T-helper 1 cell (primary cell): Measurements from ENCODE around the gene NFIL3.
"Not testable (repeated sequence)": the region's sequence is repeated elsewhere in the genome, so short reads cannot be mapped to it uniquely, and the experiment has no call there.

Source experiments
- DNase-seq, 5 donors: peaks; one replicate each; pipeline ENCODE4 v3.0.0-alpha.2; 2012 to 2020
- total RNA-seq, 4 donors: gene quantifications; one replicate each; lab custom pipeline; 2026; lab: John Stamatoyannopoulos, UW

Gene NFIL3, protein sequence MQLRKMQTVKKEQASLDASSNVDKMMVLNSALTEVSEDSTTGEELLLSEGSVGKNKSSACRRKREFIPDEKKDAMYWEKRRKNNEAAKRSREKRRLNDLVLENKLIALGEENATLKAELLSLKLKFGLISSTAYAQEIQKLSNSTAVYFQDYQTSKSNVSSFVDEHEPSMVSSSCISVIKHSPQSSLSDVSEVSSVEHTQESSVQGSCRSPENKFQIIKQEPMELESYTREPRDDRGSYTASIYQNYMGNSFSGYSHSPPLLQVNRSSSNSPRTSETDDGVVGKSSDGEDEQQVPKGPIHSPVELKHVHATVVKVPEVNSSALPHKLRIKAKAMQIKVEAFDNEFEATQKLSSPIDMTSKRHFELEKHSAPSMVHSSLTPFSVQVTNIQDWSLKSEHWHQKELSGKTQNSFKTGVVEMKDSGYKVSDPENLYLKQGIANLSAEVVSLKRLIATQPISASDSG
- total RNA-seq = 13.9 to 31.6 (median 24.1) reads per million in 4 donors

DNA sequence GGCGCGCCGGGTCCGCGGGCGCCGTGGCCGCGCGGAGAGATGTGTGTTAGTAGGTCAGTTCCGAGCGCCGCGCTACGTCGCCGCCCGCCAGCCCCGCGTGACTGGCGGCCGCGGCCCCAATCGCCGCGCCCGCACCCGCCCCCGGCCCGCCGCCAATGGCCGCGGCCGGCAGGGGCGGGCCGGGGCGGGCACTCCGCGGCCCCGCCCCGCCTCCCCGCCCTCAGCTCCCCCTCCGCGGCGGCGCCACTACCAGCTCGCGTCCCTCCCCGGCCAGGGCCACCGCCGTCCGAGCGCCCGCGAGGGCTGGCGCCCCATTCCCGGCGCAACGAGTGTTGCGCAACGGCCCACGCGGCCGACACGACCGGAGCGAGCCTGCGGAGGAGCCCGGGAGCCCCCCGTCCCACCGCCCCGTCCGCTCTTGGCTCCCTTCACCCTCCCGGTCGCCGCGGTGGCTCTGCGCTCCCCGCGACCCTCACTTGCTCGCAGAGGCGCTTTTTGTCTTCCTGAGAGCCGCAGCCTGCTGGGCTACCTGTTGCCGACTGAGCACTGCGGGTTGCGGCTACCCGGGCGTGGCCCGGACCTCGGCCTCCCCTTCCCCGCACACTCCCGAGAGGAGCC lies at the start of gene NFIL3:
Gene NFIL3 (minus strand): TSS at position 48 of the 618 bp plus-strand sequence. CDS start 13,098 bp downstream, outside the sequence.
- DNase-seq = peak; percentile 39 to 79 (median 49)

DNA sequence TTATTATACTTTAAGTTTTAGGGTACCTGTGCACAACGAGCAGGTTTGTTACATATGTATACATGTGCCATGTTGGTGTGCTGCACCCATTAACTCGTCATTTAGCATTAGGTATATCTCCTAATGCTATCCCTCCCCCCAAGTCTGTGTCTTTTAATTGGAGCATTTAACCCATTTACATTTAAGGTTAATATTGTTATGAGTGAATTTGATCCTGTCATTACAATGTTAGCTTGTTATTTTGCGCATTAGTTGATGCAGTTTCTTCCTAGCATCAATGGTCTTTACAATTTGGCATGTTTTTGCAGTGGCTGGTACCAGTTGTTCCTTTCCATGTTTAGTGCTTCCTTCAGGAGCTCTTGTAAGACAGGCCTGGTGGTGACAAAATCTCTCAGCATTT lies 47.9 kb upstream of the NFIL3 start:
- not testable (repeated sequence) for DNase-seq

DNA sequence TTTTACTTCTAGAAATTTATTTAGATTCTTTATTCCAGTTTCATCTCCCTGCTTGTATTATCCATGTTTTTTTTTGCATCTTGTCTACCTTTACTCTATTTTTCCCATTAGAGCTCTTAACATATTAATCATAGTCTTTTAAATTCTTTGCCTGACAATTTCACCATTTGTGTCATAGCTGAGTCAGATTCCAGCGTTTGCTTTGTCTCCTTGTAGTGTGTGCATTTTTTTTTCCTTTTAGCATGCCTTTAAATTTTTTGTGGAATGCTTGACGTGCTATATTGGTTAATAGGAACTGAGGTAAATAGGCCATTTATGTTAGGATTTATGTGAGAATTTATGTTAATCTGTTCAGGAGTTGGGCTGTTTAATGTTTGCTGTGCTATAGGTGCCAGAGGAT lies 41.8 kb upstream of the NFIL3 start:
- no peak for DNase-seq

DNA sequence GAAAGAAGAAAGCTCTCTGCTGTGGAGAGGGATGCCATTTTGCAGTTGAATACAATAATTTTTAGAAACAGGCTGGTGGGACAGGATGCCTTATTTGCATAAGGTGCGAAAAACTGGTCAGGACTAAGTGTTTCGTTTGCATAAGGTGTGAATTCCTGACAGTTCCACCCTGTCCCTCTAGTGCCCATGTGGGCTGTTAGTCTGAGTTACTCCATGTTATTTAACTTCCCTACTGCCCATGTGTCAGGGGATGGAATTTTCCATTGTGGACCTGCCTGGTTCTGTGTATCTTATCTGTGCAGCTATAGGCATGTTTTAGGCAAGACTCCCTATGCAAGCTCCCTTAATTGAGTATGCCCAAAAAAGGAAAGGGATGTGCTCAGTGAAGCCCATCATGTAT lies 35.3 kb upstream of the NFIL3 start:
- no peak for DNase-seq

DNA sequence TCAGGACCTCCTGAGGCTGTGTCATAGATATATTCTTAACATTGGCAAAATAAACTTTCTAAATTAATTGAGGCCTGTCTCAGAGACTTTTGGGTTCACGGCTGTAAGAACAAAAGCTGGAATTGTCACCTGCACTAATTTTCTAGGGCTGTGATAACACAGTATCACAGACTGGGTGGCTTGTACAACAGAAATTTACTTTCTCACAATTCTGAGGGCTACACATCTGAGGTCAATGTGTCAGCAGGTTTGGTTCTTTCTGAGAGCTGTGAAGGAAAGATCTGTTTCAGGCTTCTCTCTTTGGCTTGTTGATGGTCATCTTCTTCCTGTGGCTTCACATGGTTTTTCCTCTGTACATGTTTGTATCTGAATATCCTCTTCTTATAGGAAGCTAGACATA lies 29.2 kb upstream of the NFIL3 start:
- no peak for DNase-seq

DNA sequence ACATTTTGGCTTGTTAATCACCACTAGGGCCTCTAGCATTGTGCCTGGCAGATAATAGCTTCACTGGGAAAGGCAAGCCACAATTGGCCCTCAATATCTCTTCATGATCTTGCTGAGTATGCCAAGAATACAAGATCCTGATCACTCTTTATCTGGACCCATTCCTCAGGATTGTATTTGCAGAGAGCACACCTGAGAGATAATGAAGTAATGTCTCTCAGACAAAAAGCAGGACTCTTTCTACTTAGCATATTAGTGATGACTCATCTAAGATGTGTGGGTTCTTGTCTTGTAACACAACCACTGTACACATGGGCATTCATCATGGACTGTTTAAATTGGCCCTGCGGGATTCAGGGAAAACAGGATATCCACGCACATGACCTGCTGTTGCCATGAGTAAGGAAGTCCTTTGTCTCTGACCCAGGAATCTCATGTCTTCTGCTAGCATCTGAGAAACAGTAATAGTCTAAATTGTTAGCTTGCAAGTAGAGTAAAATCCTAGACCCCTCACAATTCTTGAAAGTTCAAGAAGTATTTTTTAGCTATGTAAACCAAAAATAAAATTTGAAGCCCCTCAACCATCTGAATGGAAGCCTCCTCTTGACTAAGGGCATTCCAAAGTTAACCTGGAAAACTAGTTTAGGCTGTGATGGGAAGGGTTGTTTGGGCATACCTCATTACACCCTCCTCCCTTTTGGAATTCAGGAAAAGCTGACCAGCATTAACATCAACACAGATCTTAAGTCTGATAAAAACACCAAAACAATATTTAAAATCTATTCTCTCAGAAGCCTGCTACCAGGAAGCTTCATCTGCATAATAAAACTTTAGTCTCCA lies 28.0 kb upstream of the NFIL3 start:
- DNase-seq = no peak

DNA sequence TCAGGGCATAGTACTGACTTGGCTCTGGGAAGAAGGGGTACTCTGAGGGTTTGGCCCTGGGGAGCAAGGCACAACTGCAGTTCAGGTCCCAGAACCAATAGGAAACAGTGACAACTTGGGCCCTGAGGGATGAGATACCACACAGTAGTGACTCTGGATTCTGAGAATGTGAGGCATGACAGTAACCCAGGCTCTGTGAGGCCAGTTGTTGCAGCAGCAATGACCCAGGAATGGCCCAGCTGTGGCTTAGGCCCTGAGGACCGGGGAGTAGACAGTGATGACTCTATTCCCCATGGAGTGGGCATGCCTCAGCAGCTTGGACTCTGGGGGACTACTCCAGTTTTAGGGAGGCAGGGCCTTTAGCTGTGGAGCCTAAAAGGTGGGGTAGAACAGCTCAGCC lies 21.5 kb upstream of the NFIL3 start:
- DNase-seq = no peak

DNA sequence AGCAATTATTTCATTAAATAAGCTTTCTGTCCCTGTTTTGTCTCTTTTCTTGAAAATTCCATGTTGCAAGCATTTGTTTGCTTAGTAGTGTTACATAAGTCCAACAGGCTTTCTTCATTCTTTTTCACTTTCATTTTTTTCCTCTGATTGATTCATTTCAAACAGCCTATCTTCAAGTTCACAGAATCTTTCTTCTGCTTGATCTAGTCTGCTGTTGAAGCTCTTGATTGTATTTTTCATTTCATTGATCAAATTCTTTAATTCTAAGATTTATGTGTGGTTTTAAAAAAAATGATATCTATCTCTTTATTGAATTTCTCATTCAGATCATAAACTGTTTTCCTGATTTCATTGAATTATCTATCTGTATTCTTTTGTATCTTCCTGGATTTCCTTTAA lies 20.4 kb upstream of the NFIL3 start:
- DNase-seq = no peak

DNA sequence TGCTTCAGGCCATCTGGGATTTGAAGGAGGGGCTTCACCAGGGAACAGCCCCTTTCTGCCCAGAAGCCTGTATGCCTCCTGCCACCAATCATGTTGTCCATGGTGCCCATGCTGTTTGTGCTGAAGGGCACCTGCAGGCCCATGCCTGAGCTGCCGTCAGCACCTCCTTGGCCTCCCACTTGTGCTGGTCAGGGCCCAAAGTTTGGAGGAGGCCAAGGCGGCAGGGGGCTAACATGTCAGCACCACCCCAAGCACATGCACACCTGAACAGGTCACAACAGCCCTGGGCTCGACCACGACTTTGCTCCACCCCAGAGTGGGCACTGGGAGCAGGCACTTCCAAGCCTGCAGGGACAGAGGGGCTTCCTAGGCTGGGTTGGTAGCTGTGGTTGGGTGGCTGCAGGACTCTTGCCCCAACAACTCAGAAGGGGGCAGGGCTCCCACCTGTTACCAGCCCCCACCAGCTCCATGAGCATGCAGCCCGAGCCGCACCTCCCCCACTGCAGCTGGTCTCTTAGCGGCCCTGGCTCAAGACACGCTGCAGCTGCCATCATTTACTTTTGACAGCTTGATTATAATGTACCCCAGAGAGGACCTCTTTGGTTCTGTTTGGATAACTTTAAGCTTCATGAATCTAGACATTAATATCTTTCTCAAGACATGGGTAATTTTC lies 19.8 kb upstream of the NFIL3 start:
- DNase-seq = no peak

DNA sequence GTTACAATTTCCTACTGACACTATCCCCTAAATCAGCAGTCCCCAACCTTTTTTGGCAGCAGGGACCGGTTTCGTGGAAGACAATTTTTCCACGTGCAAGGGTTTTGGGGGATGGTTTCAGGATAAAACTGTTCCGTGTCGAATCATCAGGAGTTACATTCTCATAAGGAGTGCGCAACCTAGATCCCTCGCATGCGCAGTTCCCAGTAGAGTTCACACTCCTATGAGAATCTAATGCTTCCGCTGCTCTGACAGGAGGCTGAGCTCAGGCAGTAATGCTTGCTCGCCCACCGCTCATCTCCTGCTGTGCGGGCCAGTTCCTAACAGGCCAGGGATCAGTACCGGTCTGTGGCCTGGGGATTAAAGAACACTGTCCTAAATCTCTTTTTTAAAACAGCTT lies 13.2 kb upstream of the NFIL3 start:
- no peak for DNase-seq

DNA sequence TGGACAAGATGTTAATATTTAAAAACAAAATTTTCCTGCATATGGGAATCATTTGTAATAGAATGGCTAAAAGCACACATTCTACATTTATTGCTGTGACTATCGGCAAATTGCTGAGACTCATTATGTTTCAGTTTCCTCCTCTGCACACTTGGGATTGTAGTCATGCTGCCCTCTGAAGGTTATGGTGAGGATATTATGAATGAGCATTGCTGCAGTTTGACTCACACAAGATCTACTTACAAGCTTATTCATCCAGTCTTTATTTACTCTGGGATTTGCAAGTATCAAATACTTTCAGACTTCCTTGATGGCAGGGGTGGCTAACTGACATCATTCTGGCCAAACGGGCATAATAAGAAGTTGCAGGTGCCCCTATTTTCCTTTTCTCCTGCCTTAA lies 9.5 kb upstream of the NFIL3 start:
- DNase-seq = peak in 1 of 5 donors; percentile 64

DNA sequence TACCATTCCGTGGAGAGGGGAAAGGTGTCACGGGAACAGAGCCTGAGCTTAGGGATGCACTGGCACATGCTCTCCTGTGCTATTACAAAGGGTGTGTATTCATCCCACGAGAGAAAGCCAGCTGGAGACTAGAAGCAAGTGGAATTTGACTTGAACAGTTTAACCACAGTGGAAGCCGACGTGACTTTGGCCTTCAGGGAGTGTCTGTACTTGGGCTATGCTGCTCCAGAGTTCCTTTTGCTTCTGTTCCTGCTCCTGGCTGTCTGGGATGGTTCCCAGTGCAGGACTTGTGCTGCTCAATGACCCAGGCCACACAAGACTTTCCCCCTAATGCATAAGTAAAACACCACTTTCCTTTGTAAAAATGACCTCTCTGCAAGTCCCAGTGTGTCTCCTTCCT lies 7.9 kb upstream of the NFIL3 start:
- no peak for DNase-seq

DNA sequence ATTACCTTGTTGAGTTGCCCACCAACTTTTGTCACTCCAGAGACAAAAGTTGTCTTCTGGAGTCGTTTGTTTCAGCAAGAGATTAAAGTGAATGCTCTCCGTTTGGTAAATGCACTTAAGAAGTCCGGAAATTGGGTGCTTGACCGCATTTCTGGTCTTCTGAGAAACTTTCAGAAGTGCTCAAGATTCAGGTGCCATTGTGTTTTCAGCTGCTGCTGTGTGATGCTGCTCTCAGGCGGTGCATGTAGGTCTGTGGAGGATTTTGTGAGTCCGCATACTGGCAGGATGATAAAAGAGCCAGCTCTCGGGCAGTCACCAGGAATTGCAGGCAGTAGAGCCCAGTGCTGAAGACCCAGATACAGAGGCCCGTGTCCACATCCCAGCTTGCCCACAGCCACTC lies 5.9 kb upstream of the NFIL3 start:
- no peak for DNase-seq

DNA sequence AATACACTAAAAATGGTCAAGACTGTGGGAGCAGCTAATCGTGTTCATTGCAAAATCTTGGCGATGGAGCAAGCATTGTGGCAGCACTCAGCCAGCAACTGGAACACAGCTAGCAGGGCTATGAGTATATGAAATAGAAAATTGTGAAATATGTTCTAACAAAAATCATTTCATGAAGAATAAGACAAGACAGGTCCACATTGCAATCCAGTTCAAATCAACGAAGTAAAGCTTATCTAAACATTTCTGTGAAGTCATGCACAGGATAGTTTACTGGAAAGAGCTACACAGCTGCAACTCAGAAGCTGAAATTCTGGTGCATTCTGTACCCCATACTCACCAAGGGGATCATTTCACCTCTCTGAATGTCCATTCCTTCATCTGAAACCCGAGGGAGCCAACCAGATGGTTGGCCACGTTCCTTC lies 5.3 kb upstream of the NFIL3 start:
- DNase-seq = no peak

DNA sequence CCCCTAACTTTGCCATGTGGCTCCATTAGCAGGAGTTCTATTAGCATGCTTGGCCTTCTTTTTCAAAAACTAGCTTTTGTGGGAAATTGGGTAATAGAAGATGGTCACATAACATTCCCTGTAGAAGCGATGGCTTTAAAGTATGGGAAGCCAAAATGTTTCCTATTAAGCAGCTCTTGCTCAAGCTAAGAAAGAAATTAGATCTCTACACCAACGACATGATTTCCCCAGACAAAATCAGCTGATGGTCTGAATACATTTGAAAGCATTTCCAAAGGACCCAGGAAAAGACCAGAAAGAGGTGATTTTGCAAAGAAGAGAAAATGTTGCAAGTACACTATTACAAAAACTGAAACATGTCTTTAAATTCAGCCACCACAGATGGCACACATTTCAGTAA lies 4.8 kb upstream of the NFIL3 start:
- DNase-seq = no peak

DNA sequence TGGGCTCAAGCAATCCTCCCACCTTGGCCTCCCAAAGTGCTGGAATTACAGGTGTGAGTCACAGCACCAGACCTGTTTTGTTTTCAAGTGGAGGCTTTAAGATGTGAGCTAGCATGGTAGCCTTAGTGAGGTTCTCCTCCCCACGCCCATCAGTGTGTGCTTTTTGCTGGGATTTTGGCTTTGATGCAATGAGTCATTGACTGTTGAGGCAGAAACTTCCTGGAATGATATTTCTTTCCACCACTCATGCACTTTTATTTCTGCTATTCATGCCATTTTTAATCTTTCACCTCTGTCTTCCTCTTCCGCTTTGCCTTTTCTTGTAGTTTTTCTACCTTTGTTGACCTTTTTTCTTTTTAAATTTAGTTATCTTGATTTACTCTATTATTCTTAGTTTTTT lies 4.2 kb upstream of the NFIL3 start:
- DNase-seq = no peak

DNA sequence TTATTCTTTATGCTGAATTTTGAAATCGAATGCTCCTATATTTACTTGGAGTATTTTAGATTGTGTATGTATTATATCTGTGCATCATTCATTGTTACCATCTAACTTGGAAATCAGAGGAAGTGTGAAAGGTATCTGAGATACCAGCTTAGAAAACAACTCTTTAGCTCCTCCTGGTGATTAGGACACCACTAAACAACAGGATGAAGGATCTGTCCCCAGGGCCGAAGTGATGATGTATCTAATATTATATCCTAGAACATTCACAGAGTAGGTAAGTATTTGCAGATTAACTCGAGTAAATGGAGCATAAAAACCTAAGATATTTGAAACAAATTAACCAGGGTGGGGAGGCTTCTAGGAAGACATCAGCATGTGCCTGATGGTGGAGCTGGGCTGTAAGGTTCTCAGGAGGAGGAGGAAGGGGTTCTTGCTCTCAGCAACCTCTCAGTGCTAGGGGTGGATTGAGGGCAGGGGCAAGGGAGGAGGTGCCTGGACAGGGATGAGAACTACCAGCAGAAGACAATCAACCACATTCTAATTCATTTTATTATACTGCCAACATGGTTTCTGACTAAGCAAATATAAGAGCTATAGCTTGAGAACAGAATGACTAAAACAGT lies 2.6 kb upstream of the NFIL3 start:
- DNase-seq = peak in 1 of 5 donors; percentile 66

DNA sequence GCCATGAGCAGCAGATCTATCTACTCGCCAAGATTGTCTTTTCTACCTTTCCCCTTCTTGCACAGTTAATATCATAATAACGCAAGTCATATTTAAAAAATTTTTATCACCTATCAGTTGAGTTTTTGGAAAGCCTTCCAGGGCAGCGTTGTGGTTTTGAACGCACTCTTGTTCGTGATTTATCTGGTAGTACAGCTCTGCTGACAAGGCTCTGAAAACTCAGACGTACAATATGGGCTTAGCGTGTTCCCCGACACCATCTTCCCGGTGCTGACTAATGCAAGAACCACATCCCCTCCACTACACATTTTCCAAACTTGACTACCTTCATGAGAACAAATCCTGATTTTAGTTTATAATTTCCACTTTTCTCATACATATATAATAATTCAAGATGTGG lies 1.6 kb upstream of the NFIL3 start:
- DNase-seq = no peak

DNA sequence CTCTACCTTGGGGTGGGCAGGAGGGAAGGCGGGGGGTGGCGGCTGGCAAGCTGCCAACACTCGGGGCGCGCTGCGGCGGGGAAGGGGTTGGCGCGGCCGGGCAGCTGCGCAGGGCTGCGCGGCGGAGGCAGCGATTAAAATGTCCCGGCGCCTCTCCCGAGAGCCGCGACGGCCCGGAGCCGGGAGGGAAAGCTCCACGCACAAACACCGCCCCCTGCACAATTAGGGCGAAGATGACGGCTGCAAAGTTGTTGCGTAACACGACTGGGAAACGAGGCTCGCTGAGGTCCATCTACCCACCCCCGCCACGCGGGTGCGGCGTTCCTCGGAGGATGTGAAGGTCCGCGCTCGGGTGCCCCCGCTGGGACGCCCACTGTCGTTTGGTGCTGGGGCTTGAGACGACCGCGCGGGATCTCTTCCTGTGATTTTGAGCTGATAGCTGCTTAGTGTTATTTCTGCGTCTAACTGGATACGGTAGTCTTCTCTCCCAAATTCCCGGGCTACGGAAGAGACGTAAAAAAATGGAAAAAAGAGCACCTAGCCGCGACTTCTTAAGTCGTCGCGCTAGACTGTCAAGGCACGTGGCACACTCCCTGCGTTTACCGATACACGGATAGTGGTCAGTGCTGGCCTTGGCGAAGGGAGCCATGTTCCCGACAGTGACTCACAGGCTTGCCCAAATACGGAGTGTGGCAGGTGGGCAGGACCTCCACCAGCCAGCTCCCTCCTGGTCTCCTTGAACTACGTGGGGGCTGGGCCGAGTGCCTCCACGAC lies 958 bp upstream of the NFIL3 start:
- DNase-seq = peak in 4 of 5 donors; percentile 36 to 67 (median 48)

DNA sequence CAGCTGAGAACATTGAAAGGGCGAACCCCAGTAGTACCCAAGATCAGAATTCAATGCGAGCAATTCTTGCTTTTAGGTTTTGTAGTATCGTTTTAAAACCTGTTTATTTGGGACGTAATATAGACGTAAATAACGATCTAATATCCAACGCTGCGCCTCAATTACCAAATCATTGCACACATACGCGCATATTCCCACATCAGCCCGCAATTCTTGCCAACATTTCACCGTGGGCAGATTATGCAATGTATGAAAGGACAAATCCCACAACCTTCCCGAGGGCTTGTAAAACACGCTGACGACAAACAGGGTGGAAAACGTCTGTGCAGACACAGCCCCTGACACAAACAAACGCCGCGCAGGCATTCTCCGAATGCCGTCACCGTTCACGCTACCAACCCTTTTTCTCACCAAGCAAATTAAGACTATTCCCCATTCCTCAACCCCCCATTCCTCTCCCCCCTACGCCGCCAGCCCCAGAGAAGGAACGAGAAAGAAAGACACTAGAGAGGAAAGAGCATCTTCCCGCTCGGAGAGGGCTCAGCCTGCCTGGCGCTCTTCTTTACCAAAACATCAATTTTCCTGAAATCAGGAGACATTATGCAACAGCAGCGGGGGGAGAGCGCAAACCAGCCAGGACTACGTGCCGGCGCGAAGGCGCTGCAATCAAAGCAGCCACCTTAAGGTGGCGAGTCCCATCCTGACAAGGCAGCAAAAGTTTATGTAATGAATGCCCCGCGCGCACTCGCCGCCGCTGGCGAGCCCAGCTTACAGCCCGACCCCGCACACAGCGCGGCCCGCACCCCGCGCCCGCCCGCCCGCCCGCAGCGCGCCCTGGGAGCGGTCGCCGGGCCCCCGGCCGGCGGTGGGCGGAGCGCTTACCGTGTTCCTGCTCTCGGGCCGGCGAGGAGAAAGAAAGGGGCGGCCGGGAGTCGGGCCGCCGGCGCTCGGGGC lies 597 bp downstream of the NFIL3 start:
- peak; percentile 27 to 71 (median 44) for DNase-seq
